Measurements from ENCODE around the gene SCD5. TPM values are rescaled to one million over a fixed set of nuclear protein-coding genes. Genes with fewer than 3 reads are reported as not detected.

Gene SCD5
- total and polyA plus RNA-seq, 4 donors, result 2.6 to 11.5 (median 5.2) TPM

GRCh38 chr4:82599336-82599735 lies 199.3 kb downstream of the SCD5 start:
- 68 to 69% methylated on average over 4 of the region's 4 CpGs for WGBS, 2 donors
- ATAC-seq (ENCODE audit: low FRiP score) (no peak), DNase-seq (no peak)
- H3K9me3 ChIP-seq (ENCODE audit: control insufficient read depth, low read length), result no peaks in the 10 kb centered on the region
- peaks cover 0 to 2% of the 10 kb centered on the region in 2 donors for H3K27me3 ChIP-seq (ENCODE audit: control insufficient read depth in 1 of 2, insufficient read depth in 2 of 2, low read length in 1 of 2)
- no peak overlapping the region for H3K4me3 ChIP-seq (ENCODE audit: low read length in 2 of 2)
- no peak overlapping the region for H3K27ac ChIP-seq (ENCODE audit: low read depth in 1 of 2, low read length in 2 of 2)
- intact Hi-C loops (cut with DNase I), result loop anchor here in 1 of 2 donors (5.0 kb wide), 1 partner anchor 197 kb away; no protein-coding TSS in a partner anchor
- no peaks in the 10 kb centered on the region for H3K36me3 ChIP-seq (ENCODE audit: control insufficient read depth in 1 of 2, insufficient read depth in 2 of 2, low read length in 1 of 2)
- H3K4me1 ChIP-seq (ENCODE audit: control insufficient read depth in 1 of 2, insufficient read depth in 2 of 2, low read length in 2 of 2), result no peaks in the 10 kb centered on the region

GRCh38 chr4:82594456-82594855 lies 204.1 kb downstream of the SCD5 start:
- WGBS, 2 donors, result 17 to 19% methylated on average over 4 of the region's 4 CpGs

GRCh38 chr4:82593411-82593810 lies 205.2 kb downstream of the SCD5 start:
- H3K9me3 ChIP-seq (ENCODE audit: control insufficient read depth, low read length), result no peaks in the 10 kb centered on the region
- H3K36me3 ChIP-seq (ENCODE audit: control insufficient read depth in 1 of 2, insufficient read depth in 2 of 2, low read length in 1 of 2), result no peaks in the 10 kb centered on the region
- H3K27ac ChIP-seq (ENCODE audit: low read depth in 1 of 2, low read length in 2 of 2), result no peak overlapping the region
- 59 to 63% methylated on average over 5 of the region's 5 CpGs for WGBS, 2 donors
- no peaks in the 10 kb centered on the region for H3K4me1 ChIP-seq (ENCODE audit: control insufficient read depth in 1 of 2, insufficient read depth in 2 of 2, low read length in 2 of 2)
- ATAC-seq (ENCODE audit: low FRiP score) (no peak), DNase-seq (no peak)
- H3K27me3 ChIP-seq (ENCODE audit: control insufficient read depth in 1 of 2, insufficient read depth in 2 of 2, low read length in 1 of 2), result peaks cover 0 to 2% of the 10 kb centered on the region in 2 donors
- H3K4me3 ChIP-seq (ENCODE audit: low read length in 2 of 2), result no peak overlapping the region
- intact Hi-C loops (cut with DNase I), result no loop called here

More at GRCh38 chr4:82594456-82594855, 204.1 kb downstream of the SCD5 start:
- no peaks in the 10 kb centered on the region for H3K4me1 ChIP-seq (ENCODE audit: control insufficient read depth in 1 of 2, insufficient read depth in 2 of 2, low read length in 2 of 2)
- H3K4me3 ChIP-seq (ENCODE audit: low read length in 2 of 2), result no peak overlapping the region
- intact Hi-C loops (cut with DNase I), result no loop called here
- DNase-seq (no peak), ATAC-seq (ENCODE audit: low FRiP score) (no peak)
- no peak overlapping the region for H3K27ac ChIP-seq (ENCODE audit: low read depth in 1 of 2, low read length in 2 of 2)
- H3K36me3 ChIP-seq (ENCODE audit: control insufficient read depth in 1 of 2, insufficient read depth in 2 of 2, low read length in 1 of 2), result no peaks in the 10 kb centered on the region
- peaks cover 0 to 2% of the 10 kb centered on the region in 2 donors for H3K27me3 ChIP-seq (ENCODE audit: control insufficient read depth in 1 of 2, insufficient read depth in 2 of 2, low read length in 1 of 2)
- H3K9me3 ChIP-seq (ENCODE audit: control insufficient read depth, low read length), result no peaks in the 10 kb centered on the region

- H3K27ac ChIP-seq (ENCODE audit: low read depth in 1 of 2, low read length in 2 of 2), result no peak overlapping the region
- H3K4me1 ChIP-seq (ENCODE audit: control insufficient read depth in 1 of 2, insufficient read depth in 2 of 2, low read length in 2 of 2), result no peaks in the 10 kb centered on the region
- ATAC-seq (ENCODE audit: low FRiP score) (no peak), DNase-seq (no peak)
- H3K27me3 ChIP-seq (ENCODE audit: control insufficient read depth in 1 of 2, insufficient read depth in 2 of 2, low read length in 1 of 2), result peaks cover 0 to 2% of the 10 kb centered on the region in 2 donors
- intact Hi-C loops (cut with DNase I), result no loop called here
- H3K9me3 ChIP-seq (ENCODE audit: control insufficient read depth, low read length), result no peaks in the 10 kb centered on the region
- WGBS, 2 donors, result 93 to 94% methylated on average over 3 of the region's 3 CpGs
- H3K36me3 ChIP-seq (ENCODE audit: control insufficient read depth in 1 of 2, insufficient read depth in 2 of 2, low read length in 1 of 2), result no peaks in the 10 kb centered on the region
- no peak overlapping the region for H3K4me3 ChIP-seq (ENCODE audit: low read length in 2 of 2)
Observed at GRCh38 chr4:82592639-82593038, 206.0 kb downstream of the SCD5 start.

- ATAC-seq (ENCODE audit: low FRiP score), result no peak
- H3K4me3 ChIP-seq (ENCODE audit: low read length in 2 of 2), result no peak overlapping the region
- intact Hi-C loops (cut with DNase I), result no loop called here
- H3K9me3 ChIP-seq (ENCODE audit: control insufficient read depth, low read length), result no peaks in the 10 kb centered on the region
- H3K4me1 ChIP-seq (ENCODE audit: control insufficient read depth in 1 of 2, insufficient read depth in 2 of 2, low read length in 2 of 2), result no peaks in the 10 kb centered on the region
- peaks cover 0 to 2% of the 10 kb centered on the region in 2 donors for H3K27me3 ChIP-seq (ENCODE audit: control insufficient read depth in 1 of 2, insufficient read depth in 2 of 2, low read length in 1 of 2)
- no peak overlapping the region for H3K27ac ChIP-seq (ENCODE audit: low read depth in 1 of 2, low read length in 2 of 2)
- 56% methylated on average over 5 of the region's 5 CpGs for WGBS, 2 donors
- no peaks in the 10 kb centered on the region for H3K36me3 ChIP-seq (ENCODE audit: control insufficient read depth in 1 of 2, insufficient read depth in 2 of 2, low read length in 1 of 2)
- no peak for DNase-seq
Observed at GRCh38 chr4:82591592-82591991, 207.0 kb downstream of the SCD5 start.

GRCh38 chr4:82589756-82590155 lies 208.8 kb downstream of the SCD5 start:
- ATAC-seq (ENCODE audit: low FRiP score) (no peak), DNase-seq (no peak)
- peaks cover 0 to 2% of the 10 kb centered on the region in 2 donors for H3K27me3 ChIP-seq (ENCODE audit: control insufficient read depth in 1 of 2, insufficient read depth in 2 of 2, low read length in 1 of 2)
- H3K9me3 ChIP-seq (ENCODE audit: control insufficient read depth, low read length), result no peaks in the 10 kb centered on the region
- intact Hi-C loops (cut with DNase I), result no loop called here
- H3K36me3 ChIP-seq (ENCODE audit: control insufficient read depth in 1 of 2, insufficient read depth in 2 of 2, low read length in 1 of 2), result no peaks in the 10 kb centered on the region
- 77 to 90% methylated on average over 1 of the region's 1 CpG for WGBS, 2 donors
- no peak overlapping the region for H3K27ac ChIP-seq (ENCODE audit: low read depth in 1 of 2, low read length in 2 of 2)
- H3K4me1 ChIP-seq (ENCODE audit: control insufficient read depth in 1 of 2, insufficient read depth in 2 of 2, low read length in 2 of 2), result no peaks in the 10 kb centered on the region
- no peak overlapping the region for H3K4me3 ChIP-seq (ENCODE audit: low read length in 2 of 2)

GRCh38 chr4:82588771-82589270 lies 209.8 kb downstream of the SCD5 start:
- intact Hi-C loops (cut with DNase I), result no loop called here
- Histone ChIP-seq H3K9me3 (ENCODE audit: control insufficient read depth, low read length) (no peaks in the 10 kb centered on the region), H3K4me3 (ENCODE audit: low read length in 2 of 2) (no peak overlapping the region), H3K27me3 (ENCODE audit: control insufficient read depth in 1 of 2, insufficient read depth in 2 of 2, low read length in 1 of 2) (no peaks in the 10 kb centered on the region), H3K4me1 (ENCODE audit: control insufficient read depth in 1 of 2, insufficient read depth in 2 of 2, low read length in 2 of 2) (no peaks in the 10 kb centered on the region), H3K36me3 (ENCODE audit: control insufficient read depth in 1 of 2, insufficient read depth in 2 of 2, low read length in 1 of 2) (no peaks in the 10 kb centered on the region), H3K27ac (ENCODE audit: low read depth in 1 of 2, low read length in 2 of 2) (no peak overlapping the region)
- ATAC-seq (ENCODE audit: low FRiP score) (no peak), DNase-seq (no peak)
- 79 to 80% methylated on average over 2 of the region's 2 CpGs for WGBS, 2 donors

- H3K36me3 ChIP-seq (ENCODE audit: control insufficient read depth in 1 of 2, insufficient read depth in 2 of 2, low read length in 1 of 2), result no peaks in the 10 kb centered on the region
- H3K27me3 ChIP-seq (ENCODE audit: control insufficient read depth in 1 of 2, insufficient read depth in 2 of 2, low read length in 1 of 2), result no peaks in the 10 kb centered on the region
- H3K4me3 ChIP-seq (ENCODE audit: low read length in 2 of 2), result no peak overlapping the region
- intact Hi-C loops (cut with DNase I), result no loop called here
- H3K27ac ChIP-seq (ENCODE audit: low read depth in 1 of 2, low read length in 2 of 2), result no peak overlapping the region
- no peak for ATAC-seq (ENCODE audit: low FRiP score)
- no peak for DNase-seq
- no peaks in the 10 kb centered on the region for H3K4me1 ChIP-seq (ENCODE audit: control insufficient read depth in 1 of 2, insufficient read depth in 2 of 2, low read length in 2 of 2)
- no peaks in the 10 kb centered on the region for H3K9me3 ChIP-seq (ENCODE audit: control insufficient read depth, low read length)
- 81 to 88% methylated on average over 8 of the region's 8 CpGs for WGBS, 2 donors
Observed at GRCh38 chr4:82587826-82588540, 210.6 kb downstream of the SCD5 start.

Measured in aorta (tissue), 5 donors.